GM12892 (cell line): Measurements from ENCODE around the gene THRB.

Experiments
- POLR2AphosphoS5 ChIP-seq: IDR thresholded peaks from 2 replicates; pipeline ENCODE4 v1.6.1; 2011; ENCODE audit warnings: low read depth, low read length, control low read depth
- TAF1 ChIP-seq: IDR thresholded peaks from 2 replicates; pipeline ENCODE4 v1.6.1; 2011; ENCODE audit warnings: low read depth, mild to moderate bottlenecking, control low read depth, low read length, borderline replicate concordance

DNA sequence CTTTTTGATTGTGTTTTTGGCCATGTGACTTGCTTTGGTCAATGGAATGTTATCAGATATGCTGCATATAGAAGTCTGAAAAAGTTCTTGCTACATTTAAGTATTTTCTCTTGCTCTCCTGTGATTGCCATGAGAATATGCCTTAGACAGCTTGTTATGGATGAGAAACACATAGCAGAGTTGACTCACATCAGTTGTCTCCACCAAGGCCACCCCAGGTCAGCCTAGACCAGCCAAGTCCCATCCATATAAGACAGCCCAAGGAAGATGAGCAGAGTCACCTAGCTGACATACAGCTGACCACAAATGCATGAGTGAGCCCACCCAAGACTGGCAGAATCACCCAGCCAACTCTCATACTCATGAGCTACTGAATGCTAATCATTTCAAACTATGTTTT is 153.0 kb downstream of the THRB start:
- TF ChIP-seq POLR2AphosphoS5 (no peak), TAF1 (no peak)
